Stimulated activated naive CD8-positive, alpha-beta T cell treated with anti-CD3 and anti-CD28 coated beads, Interleukin-15, Interleukin-2, amounts not matched to agents 100 ng/mL and 50 ng/mL, for 24 hours (primary cell): ENCODE results near the gene KLRK1.
"Not testable (repeated sequence)": the region's sequence is repeated elsewhere in the genome, so short reads cannot be mapped to it uniquely, and the experiment has no call there.

Source experiments
- H3K27ac Mint-ChIP-seq: one replicate; pipeline ENCODE4 v1.8.0; 2021; ENCODE audit warnings: mild to moderate bottlenecking, mixed read lengths
- H3K27me3 Mint-ChIP-seq: one replicate; pipeline ENCODE4 v1.8.0; 2021; ENCODE audit warnings: mixed read lengths
- H3K36me3 Mint-ChIP-seq: one replicate; pipeline ENCODE4 v1.8.0; 2021; ENCODE audit warnings: low read depth, mixed read lengths
- H3K4me1 Mint-ChIP-seq: one replicate; pipeline ENCODE4 v1.8.0; 2021; ENCODE audit warnings: low read depth, mixed read lengths
- H3K4me3 Mint-ChIP-seq: one replicate; pipeline ENCODE4 v1.8.0; 2021; ENCODE audit warnings: mild to moderate bottlenecking, mixed read lengths
- H3K9me3 Mint-ChIP-seq: one replicate; pipeline ENCODE4 v1.8.0; 2021; ENCODE audit warnings: mixed read lengths

KLRK1 gene

GRCh38 chr12:10361622-10362021 lies 28.2 kb downstream of the KLRK1 start:
- Mint-ChIP-seq H3K27ac (peak overlapping the region; percentile 85), H3K36me3 (peaks cover 47% of the 10 kb centered on the region)

GRCh38 chr12:10361084-10361483 lies 28.8 kb downstream of the KLRK1 start:
- Mint-ChIP-seq H3K27ac (peak overlapping the region; percentile 85), H3K4me3 (peak overlapping the region; percentile 47), H3K36me3 (peaks cover 49% of the 10 kb centered on the region), H3K27me3 (no peaks in the 10 kb centered on the region), H3K9me3 (no peaks in the 10 kb centered on the region), H3K4me1 (peaks cover 7% of the 10 kb centered on the region)

More at GRCh38 chr12:10361622-10362021, 28.2 kb downstream of the KLRK1 start:
- Mint-ChIP-seq H3K27me3 (no peaks in the 10 kb centered on the region), H3K4me1 (peaks cover 7% of the 10 kb centered on the region), H3K4me3 (no peak overlapping the region), H3K9me3 (no peaks in the 10 kb centered on the region)

GRCh38 chr12:10358969-10359368 lies 30.9 kb downstream of the KLRK1 start:
- no peak overlapping the region for H3K4me3 Mint-ChIP-seq
- no peaks in the 10 kb centered on the region for H3K9me3 Mint-ChIP-seq
- no peaks in the 10 kb centered on the region for H3K27me3 Mint-ChIP-seq
- peak overlapping the region; percentile 0 for H3K27ac Mint-ChIP-seq
- peaks cover 7% of the 10 kb centered on the region for H3K4me1 Mint-ChIP-seq
- peaks cover 54% of the 10 kb centered on the region for H3K36me3 Mint-ChIP-seq

- H3K36me3 Mint-ChIP-seq = peaks cover 55% of the 10 kb centered on the region
- H3K9me3 Mint-ChIP-seq = peaks cover under 1% of the 10 kb centered on the region
- no peak overlapping the region for H3K4me3 Mint-ChIP-seq
- H3K4me1 Mint-ChIP-seq = peaks cover 7% of the 10 kb centered on the region
- no peak overlapping the region for H3K27ac Mint-ChIP-seq
- H3K27me3 Mint-ChIP-seq = no peaks in the 10 kb centered on the region
Observed at GRCh38 chr12:10358131-10358530, 31.7 kb downstream of the KLRK1 start.

- H3K4me1 Mint-ChIP-seq = peaks cover 7% of the 10 kb centered on the region
- no peak overlapping the region for H3K4me3 Mint-ChIP-seq
Observed at GRCh38 chr12:10354502-10354901, 35.3 kb downstream of the KLRK1 start.

GRCh38 chr12:10354071-10354470 lies 35.8 kb downstream of the KLRK1 start:
- peaks cover 4% of the 10 kb centered on the region for H3K4me1 Mint-ChIP-seq
- H3K27ac Mint-ChIP-seq = no peak overlapping the region
- H3K27me3 Mint-ChIP-seq = no peaks in the 10 kb centered on the region
- H3K36me3 Mint-ChIP-seq = peaks cover 38% of the 10 kb centered on the region
- H3K4me3 Mint-ChIP-seq = no peak overlapping the region
- peaks cover 33% of the 10 kb centered on the region for H3K9me3 Mint-ChIP-seq

More at GRCh38 chr12:10354502-10354901, 35.3 kb downstream of the KLRK1 start:
- no peak overlapping the region for H3K27ac Mint-ChIP-seq
- H3K27me3 Mint-ChIP-seq = no peaks in the 10 kb centered on the region
- peaks cover 33% of the 10 kb centered on the region for H3K9me3 Mint-ChIP-seq
- H3K36me3 Mint-ChIP-seq = peaks cover 41% of the 10 kb centered on the region

GRCh38 chr12:10351457-10351856 lies 38.4 kb downstream of the KLRK1 start:
- peaks cover 37% of the 10 kb centered on the region for H3K9me3 Mint-ChIP-seq
- H3K27ac Mint-ChIP-seq = not testable (repeated sequence)

GRCh38 chr12:10341892-10342509 lies 47.8 kb downstream of the KLRK1 start:
- Mint-ChIP-seq H3K9me3 (peaks cover 15% of the 10 kb centered on the region), H3K27me3 (no peaks in the 10 kb centered on the region), H3K27ac (peak overlapping the region; percentile 47), H3K4me3 (no peak overlapping the region), H3K36me3 (peaks cover 5% of the 10 kb centered on the region), H3K4me1 (peaks cover 11% of the 10 kb centered on the region)

More at GRCh38 chr12:10351457-10351856, 38.4 kb downstream of the KLRK1 start:
- H3K4me3 Mint-ChIP-seq, H3K4me1 Mint-ChIP-seq, H3K27me3 Mint-ChIP-seq: not testable (repeated sequence)
- H3K36me3 Mint-ChIP-seq = peaks cover 20% of the 10 kb centered on the region

GRCh38 chr12:10340946-10341345 lies 48.9 kb downstream of the KLRK1 start:
- not testable (repeated sequence) for H3K36me3 Mint-ChIP-seq, H3K4me3 Mint-ChIP-seq, H3K27me3 Mint-ChIP-seq, H3K27ac Mint-ChIP-seq
- H3K9me3 Mint-ChIP-seq = peaks cover 15% of the 10 kb centered on the region
- H3K4me1 Mint-ChIP-seq = peaks cover 11% of the 10 kb centered on the region

GRCh38 chr12:10339053-10339840 lies 50.6 kb downstream of the KLRK1 start:
- Mint-ChIP-seq H3K27ac (no peak overlapping the region), H3K4me3 (no peak overlapping the region), H3K36me3 (peaks cover 5% of the 10 kb centered on the region), H3K27me3 (no peaks in the 10 kb centered on the region), H3K4me1 (peaks cover 11% of the 10 kb centered on the region), H3K9me3 (peaks cover 15% of the 10 kb centered on the region)

- not testable (repeated sequence) for H3K4me3 Mint-ChIP-seq, H3K27me3 Mint-ChIP-seq, H3K27ac Mint-ChIP-seq, H3K36me3 Mint-ChIP-seq, H3K9me3 Mint-ChIP-seq
- peaks cover 11% of the 10 kb centered on the region for H3K4me1 Mint-ChIP-seq
Observed at GRCh38 chr12:10338470-10338869, 51.4 kb downstream of the KLRK1 start.

GRCh38 chr12:10336196-10336595 lies 53.6 kb downstream of the KLRK1 start:
- not testable (repeated sequence) for H3K27ac Mint-ChIP-seq, H3K4me3 Mint-ChIP-seq, H3K9me3 Mint-ChIP-seq, H3K27me3 Mint-ChIP-seq, H3K36me3 Mint-ChIP-seq
- H3K4me1 Mint-ChIP-seq = peaks cover 17% of the 10 kb centered on the region

GRCh38 chr12:10331642-10332239 lies 58.1 kb downstream of the KLRK1 start:
- Mint-ChIP-seq H3K4me3 (peak overlapping the region; percentile 15), H3K27ac (no peak overlapping the region), H3K27me3 (no peaks in the 10 kb centered on the region), H3K36me3 (peaks cover 27% of the 10 kb centered on the region), H3K9me3 (peaks cover 18% of the 10 kb centered on the region), H3K4me1 (peaks cover 37% of the 10 kb centered on the region)

- Mint-ChIP-seq H3K9me3 (peaks cover 24% of the 10 kb centered on the region), H3K36me3 (peaks cover 30% of the 10 kb centered on the region), H3K4me1 (peaks cover 47% of the 10 kb centered on the region)
- H3K4me3 Mint-ChIP-seq, H3K27me3 Mint-ChIP-seq, H3K27ac Mint-ChIP-seq: not testable (repeated sequence)
Observed at GRCh38 chr12:10328691-10329090, 61.1 kb downstream of the KLRK1 start.
